Measurements from ENCODE around the gene UNC13C. TPM values are rescaled to one million over a fixed set of nuclear protein-coding genes. Genes with fewer than 3 reads are reported as not detected.
"Not testable (repeated sequence)": the region's sequence is repeated elsewhere in the genome, so short reads cannot be mapped to it uniquely, and the experiment has no call there.

UNC13C gene
- polyA plus RNA-seq, 1 donor: 1.1 TPM

GRCh38 chr15:54410481-54410880 is 432.2 kb downstream of the UNC13C start:
- no peaks in the 10 kb centered on the region for H3K36me3 ChIP-seq (ENCODE audit: control insufficient read depth, insufficient read depth, low read length)
- no CpG with 5 or more reads among the region's 2 CpGs for WGBS (ENCODE audit: insufficient coverage, low lambda C conversion rate)
- no peaks in the 10 kb centered on the region for H3K27me3 ChIP-seq (ENCODE audit: control insufficient read depth, insufficient read depth, low read length)
- no peak for DNase-seq
- H3K4me1 ChIP-seq (ENCODE audit: control insufficient read depth, insufficient read depth, low read length): no peaks in the 10 kb centered on the region
- H3K9me3 ChIP-seq (ENCODE audit: control insufficient read depth, low read depth, low read length): no peaks in the 10 kb centered on the region
- no peak overlapping the region for H3K4me3 ChIP-seq (ENCODE audit: low read length)
- no peak overlapping the region for H3K27ac ChIP-seq (ENCODE audit: low read length)

- Histone ChIP-seq H3K4me1 (ENCODE audit: control insufficient read depth, insufficient read depth, low read length) (no peaks in the 10 kb centered on the region), H3K27ac (ENCODE audit: low read length) (no peak overlapping the region), H3K4me3 (ENCODE audit: low read length) (no peak overlapping the region), H3K9me3 (ENCODE audit: control insufficient read depth, low read depth, low read length) (no peaks in the 10 kb centered on the region), H3K36me3 (ENCODE audit: control insufficient read depth, insufficient read depth, low read length) (no peaks in the 10 kb centered on the region), H3K27me3 (ENCODE audit: control insufficient read depth, insufficient read depth, low read length) (no peaks in the 10 kb centered on the region)
- 100% methylated on average over 1 of the region's 2 CpGs for WGBS (ENCODE audit: insufficient coverage, low lambda C conversion rate)
- no peak for DNase-seq
Measured at GRCh38 chr15:54424171-54424570, 445.9 kb downstream of the UNC13C start.

- Histone ChIP-seq H3K9me3 (ENCODE audit: control insufficient read depth, low read depth, low read length) (no peaks in the 10 kb centered on the region), H3K4me1 (ENCODE audit: control insufficient read depth, insufficient read depth, low read length) (no peaks in the 10 kb centered on the region), H3K27ac (ENCODE audit: low read length) (no peak overlapping the region), H3K36me3 (ENCODE audit: control insufficient read depth, insufficient read depth, low read length) (no peaks in the 10 kb centered on the region), H3K27me3 (ENCODE audit: control insufficient read depth, insufficient read depth, low read length) (no peaks in the 10 kb centered on the region), H3K4me3 (ENCODE audit: low read length) (no peak overlapping the region)
- 100% methylated on average over 1 of the region's 4 CpGs for WGBS (ENCODE audit: insufficient coverage, low lambda C conversion rate)
- DNase-seq: no peak
Measured at GRCh38 chr15:54428596-54428995, 450.4 kb downstream of the UNC13C start.

- no CpG with 5 or more reads among the region's 9 CpGs for whole genome bisulfite sequencing (ENCODE audit: insufficient coverage, low lambda C conversion rate)
- H3K27me3 ChIP-seq (ENCODE audit: control insufficient read depth, insufficient read depth, low read length); H3K36me3 ChIP-seq (ENCODE audit: control insufficient read depth, insufficient read depth, low read length); H3K4me1 ChIP-seq (ENCODE audit: control insufficient read depth, insufficient read depth, low read length); H3K9me3 ChIP-seq (ENCODE audit: control insufficient read depth, low read depth, low read length); DNase-seq; H3K4me3 ChIP-seq (ENCODE audit: low read length); H3K27ac ChIP-seq (ENCODE audit: low read length): not testable (repeated sequence)
Measured at GRCh38 chr15:54450288-54450687, 472.0 kb downstream of the UNC13C start.

- H3K36me3 ChIP-seq (ENCODE audit: control insufficient read depth, insufficient read depth, low read length): no peaks in the 10 kb centered on the region
- H3K4me1 ChIP-seq (ENCODE audit: control insufficient read depth, insufficient read depth, low read length): no peaks in the 10 kb centered on the region
- no peak overlapping the region for H3K27ac ChIP-seq (ENCODE audit: low read length)
- H3K27me3 ChIP-seq (ENCODE audit: control insufficient read depth, insufficient read depth, low read length): no peaks in the 10 kb centered on the region
- no CpG with 5 or more reads among the region's 1 CpG for WGBS (ENCODE audit: insufficient coverage, low lambda C conversion rate)
- peaks cover 2% of the 10 kb centered on the region for H3K9me3 ChIP-seq (ENCODE audit: control insufficient read depth, low read depth, low read length)
- no peak overlapping the region for H3K4me3 ChIP-seq (ENCODE audit: low read length)
- no peak for DNase-seq
Measured at GRCh38 chr15:54456413-54456812, 478.2 kb downstream of the UNC13C start.

- DNase-seq: no peak
- WGBS (ENCODE audit: insufficient coverage, low lambda C conversion rate): no CpG with 5 or more reads among the region's 17 CpGs
- Histone ChIP-seq H3K4me1 (ENCODE audit: control insufficient read depth, insufficient read depth, low read length) (no peaks in the 10 kb centered on the region), H3K4me3 (ENCODE audit: low read length) (no peak overlapping the region), H3K36me3 (ENCODE audit: control insufficient read depth, insufficient read depth, low read length) (no peaks in the 10 kb centered on the region), H3K27ac (ENCODE audit: low read length) (no peak overlapping the region), H3K9me3 (ENCODE audit: control insufficient read depth, low read depth, low read length) (peaks cover 10% of the 10 kb centered on the region), H3K27me3 (ENCODE audit: control insufficient read depth, insufficient read depth, low read length) (no peaks in the 10 kb centered on the region)
Measured at GRCh38 chr15:54462511-54462913, 484.3 kb downstream of the UNC13C start.

GRCh38 chr15:54481819-54482218 is 503.6 kb downstream of the UNC13C start:
- Histone ChIP-seq H3K4me1 (ENCODE audit: control insufficient read depth, insufficient read depth, low read length) (no peaks in the 10 kb centered on the region), H3K27ac (ENCODE audit: low read length) (no peak overlapping the region), H3K27me3 (ENCODE audit: control insufficient read depth, insufficient read depth, low read length) (no peaks in the 10 kb centered on the region), H3K4me3 (ENCODE audit: low read length) (no peak overlapping the region), H3K36me3 (ENCODE audit: control insufficient read depth, insufficient read depth, low read length) (no peaks in the 10 kb centered on the region), H3K9me3 (ENCODE audit: control insufficient read depth, low read depth, low read length) (no peaks in the 10 kb centered on the region)
- DNase-seq: no peak
- WGBS (ENCODE audit: insufficient coverage, low lambda C conversion rate): no CpG with 5 or more reads among the region's 3 CpGs

- Histone ChIP-seq H3K27ac (ENCODE audit: low read length) (no peak overlapping the region), H3K9me3 (ENCODE audit: control insufficient read depth, low read depth, low read length) (no peaks in the 10 kb centered on the region), H3K4me3 (ENCODE audit: low read length) (no peak overlapping the region), H3K4me1 (ENCODE audit: control insufficient read depth, insufficient read depth, low read length) (no peaks in the 10 kb centered on the region), H3K27me3 (ENCODE audit: control insufficient read depth, insufficient read depth, low read length) (no peaks in the 10 kb centered on the region), H3K36me3 (ENCODE audit: control insufficient read depth, insufficient read depth, low read length) (no peaks in the 10 kb centered on the region)
- no peak for DNase-seq
- no CpG with 5 or more reads among the region's 5 CpGs for WGBS (ENCODE audit: insufficient coverage, low lambda C conversion rate)
Measured at GRCh38 chr15:54482251-54482650, 504.0 kb downstream of the UNC13C start.

GRCh38 chr15:54500330-54500729 is 522.1 kb downstream of the UNC13C start:
- H3K27me3 ChIP-seq (ENCODE audit: control insufficient read depth, insufficient read depth, low read length): no peaks in the 10 kb centered on the region
- no peaks in the 10 kb centered on the region for H3K36me3 ChIP-seq (ENCODE audit: control insufficient read depth, insufficient read depth, low read length)
- no peak overlapping the region for H3K4me3 ChIP-seq (ENCODE audit: low read length)
- H3K4me1 ChIP-seq (ENCODE audit: control insufficient read depth, insufficient read depth, low read length): no peaks in the 10 kb centered on the region
- WGBS (ENCODE audit: insufficient coverage, low lambda C conversion rate): 43% methylated on average over 2 of the region's 2 CpGs
- no peak overlapping the region for H3K27ac ChIP-seq (ENCODE audit: low read length)
- no peak for DNase-seq
- no peaks in the 10 kb centered on the region for H3K9me3 ChIP-seq (ENCODE audit: control insufficient read depth, low read depth, low read length)

GRCh38 chr15:54502416-54503075 is 524.3 kb downstream of the UNC13C start:
- Histone ChIP-seq H3K4me3 (ENCODE audit: low read length) (no peak overlapping the region), H3K36me3 (ENCODE audit: control insufficient read depth, insufficient read depth, low read length) (no peaks in the 10 kb centered on the region), H3K27ac (ENCODE audit: low read length) (no peak overlapping the region), H3K4me1 (ENCODE audit: control insufficient read depth, insufficient read depth, low read length) (no peaks in the 10 kb centered on the region), H3K9me3 (ENCODE audit: control insufficient read depth, low read depth, low read length) (no peaks in the 10 kb centered on the region), H3K27me3 (ENCODE audit: control insufficient read depth, insufficient read depth, low read length) (no peaks in the 10 kb centered on the region)
- no CpG with 5 or more reads among the region's 5 CpGs for WGBS (ENCODE audit: insufficient coverage, low lambda C conversion rate)
- no peak for DNase-seq

- WGBS (ENCODE audit: insufficient coverage, low lambda C conversion rate): no CpG with 5 or more reads among the region's 1 CpG
- DNase-seq: no peak
- Histone ChIP-seq H3K9me3 (ENCODE audit: control insufficient read depth, low read depth, low read length) (no peaks in the 10 kb centered on the region), H3K27me3 (ENCODE audit: control insufficient read depth, insufficient read depth, low read length) (no peaks in the 10 kb centered on the region), H3K4me3 (ENCODE audit: low read length) (no peak overlapping the region), H3K4me1 (ENCODE audit: control insufficient read depth, insufficient read depth, low read length) (no peaks in the 10 kb centered on the region), H3K36me3 (ENCODE audit: control insufficient read depth, insufficient read depth, low read length) (no peaks in the 10 kb centered on the region), H3K27ac (ENCODE audit: low read length) (no peak overlapping the region)
Measured at GRCh38 chr15:54504695-54505094, 526.5 kb downstream of the UNC13C start.
